Occipital lobe (tissue), 2 donors: ENCODE measurements around the gene SLC35D1. TPM values are rescaled to one million over a fixed set of nuclear protein-coding genes. Genes with fewer than 3 reads are reported as not detected.
A peak's percentile ranks its signal among the peaks of the same experiment; 100 is the strongest.

ENCODE experiments used
- DNase-seq: peaks from one replicate; lab custom pipeline; 2025; lab: John Stamatoyannopoulos, UW
- total RNA-seq: library from RNA; depleted of rRNA; stranded (reverse); fragments of >200 nt; gene quantifications from one replicate; pipeline ENCODE4 v1.2.3, GENCODE V29; 2014

The SLC35D1 gene
- total RNA-seq, 1 donor from 2014 or later = 13.6 TPM

GRCh38 chr1:67044631-67045270, 9.2 kb downstream of the SLC35D1 start:
- no peak for DNase-seq

- DNase-seq = no peak
Measured at GRCh38 chr1:67043366-67043765, 10.6 kb downstream of the SLC35D1 start.

- no peak for DNase-seq
Measured at GRCh38 chr1:67041841-67042503, 12.0 kb downstream of the SLC35D1 start.

GRCh38 chr1:67040405-67040804, 13.5 kb downstream of the SLC35D1 start:
- DNase-seq = no peak

GRCh38 chr1:67031859-67032247, 22.1 kb downstream of the SLC35D1 start:
- DNase-seq = no peak

GRCh38 chr1:67031121-67031858, 22.7 kb downstream of the SLC35D1 start:
- DNase-seq = no peak

- DNase-seq = no peak
Measured at GRCh38 chr1:67029472-67029871, 24.5 kb downstream of the SLC35D1 start.

- no peak for DNase-seq
Measured at GRCh38 chr1:67020765-67021164, 33.2 kb downstream of the SLC35D1 start.

GRCh38 chr1:67020304-67020703, 33.6 kb downstream of the SLC35D1 start:
- DNase-seq = no peak

- no peak for DNase-seq
Measured at GRCh38 chr1:67019600-67020136, 34.3 kb downstream of the SLC35D1 start.

- DNase-seq = no peak
Measured at GRCh38 chr1:67019121-67019520, 34.8 kb downstream of the SLC35D1 start.

GRCh38 chr1:67018574-67018973, 35.4 kb downstream of the SLC35D1 start:
- no peak for DNase-seq

GRCh38 chr1:67013573-67013972, 40.4 kb downstream of the SLC35D1 start:
- no peak for DNase-seq

- DNase-seq = no peak
Measured at GRCh38 chr1:67009792-67010191, 44.2 kb downstream of the SLC35D1 start.

- no peak for DNase-seq
Measured at GRCh38 chr1:67005068-67005467, 48.9 kb downstream of the SLC35D1 start.

GRCh38 chr1:67004176-67004575, 49.8 kb downstream of the SLC35D1 start:
- no peak for DNase-seq

GRCh38 chr1:67001682-67002425, 52.1 kb downstream of the SLC35D1 start:
- no peak for DNase-seq

- no peak for DNase-seq
Measured at GRCh38 chr1:66999640-67000400, 54.1 kb downstream of the SLC35D1 start.

- no peak for DNase-seq
Measured at GRCh38 chr1:66998972-66999371, 55.0 kb downstream of the SLC35D1 start.

- DNase-seq = peak; percentile 36
Measured at GRCh38 chr1:66996018-66996682, 57.8 kb downstream of the SLC35D1 start.
